Neural progenitor cell (in vitro differentiated cells): ENCODE results near the gene UNC45B.

Experiments
- CTCF ChIP-seq: fragments of 200-600 bp; sonication (generic); IDR thresholded peaks from 2 replicates; pipeline ENCODE4 v1.5.1; 2017; ENCODE audit warnings: antibody characterized with exemption, mild to moderate bottlenecking
- EZH2 ChIP-seq: fragments of 200-600 bp; sonication (generic); IDR thresholded peaks from 2 replicates; pipeline ENCODE4 v1.6.1; 2017; ENCODE audit warnings: antibody characterized with exemption, mild to moderate bottlenecking, moderate library complexity
- EZH2phosphoT487 ChIP-seq: fragments of 200-600 bp; sonication (generic); IDR thresholded peaks from 2 replicates; pipeline ENCODE4 v1.6.1; 2017; ENCODE audit warnings: antibody characterized with exemption

- TF ChIP-seq CTCF (no peak), EZH2 (no peak), EZH2phosphoT487 (no peak)
These were observed 63.1 kb downstream of the UNC45B start for GRCh38 chr17:35210741-35211140.
